CD1c-positive myeloid dendritic cell (primary cell): ENCODE data around the gene B4GALT3.

ENCODE experiments used
- DNase-seq: peaks from one replicate; pipeline ENCODE4 v3.0.0-alpha.2; 2016; ENCODE audit errors: extremely low spot score

B4GALT3 gene

GRCh38 chr1:161128591-161129420 is 48.5 kb downstream of the B4GALT3 start:
- no peak for DNase-seq

- DNase-seq, result peak; percentile 27
Measured at GRCh38 chr1:161127649-161128048, 49.7 kb downstream of the B4GALT3 start.

GRCh38 chr1:161122967-161123366 is 54.3 kb downstream of the B4GALT3 start:
- DNase-seq, result no peak

- DNase-seq, result peak; percentile 68
Measured at GRCh38 chr1:161121834-161122233, 55.5 kb downstream of the B4GALT3 start.
